SK-N-SH (cell line): ENCODE results near the gene LDB2. TPM values are rescaled to one million over a fixed set of nuclear protein-coding genes. Genes with fewer than 3 reads are reported as not detected.

ENCODE experiments used
- CTCF ChIA-PET: fragments of 300-600, 350-600 bp; formaldehyde crosslinking; extraction: SDS; loops from one replicate; lab custom pipeline; 2021; lab: Yijun Ruan, JAX
- POLR2A ChIA-PET: fragments of 350-600 bp; sonication (Branson Sonifier 250); formaldehyde crosslinking; extraction: SDS; loops from one replicate; lab custom pipeline; 2020; ENCODE audit warnings: antibody characterized with exemption, inconsistent platforms; lab: Yijun Ruan, JAX
- DNase-seq: peaks from one replicate; pipeline ENCODE4 v3.0.0; 2012
- H2AFZ ChIP-seq: fragments of 200-600 bp; sonication (generic); 2 replicates; pipeline ENCODE4 v1.8.1; 2016; ENCODE audit warnings: antibody characterized with exemption, mild to moderate bottlenecking, low read depth
- H3F3A ChIP-seq: fragments of 200-600 bp; sonication (generic); replicated peaks from 2 replicates; pipeline ENCODE3; 2016; ENCODE audit warnings: antibody characterized with exemption, mild to moderate bottlenecking; ENCODE audit not compliant: insufficient read depth
- H3K27ac ChIP-seq, 2 experiments: fragments of 200-500 bp in 1 of 2; fragments of 200-600 bp in 1 of 2; sonication (Bioruptor generic) in 1 of 2; sonication (generic), shearing (Covaris generic) in 1 of 2; 2 replicates each; pipeline versions ENCODE4 v1.5.1 to v1.6.1; 2014 to 2016; ENCODE audit warnings: low read depth in 2 of 2, inconsistent platforms in 1 of 2, low read length in 1 of 2, mild to moderate bottlenecking in 1 of 2, mixed read lengths in 1 of 2
- H3K27me3 ChIP-seq: fragments of 200-600 bp; sonication (generic), shearing (Covaris generic); 2 replicates; pipeline ENCODE4 v1.6.1; 2016; ENCODE audit warnings: mixed run types; ENCODE audit not compliant: insufficient read depth
- H3K36me3 ChIP-seq, 2 experiments: fragments of 200-500 bp in 1 of 2; fragments of 200-600 bp in 1 of 2; sonication (Bioruptor generic) in 1 of 2; sonication (generic) in 1 of 2; replicated peaks in 1 of 2; 2 replicates each; pipeline versions ENCODE3 to v1.5.1; 2014 to 2016; ENCODE audit warnings: low read length in 1 of 2, mild to moderate bottlenecking in 1 of 2; ENCODE audit not compliant: insufficient read depth in 2 of 2, control insufficient read depth in 1 of 2
- H3K4me1 ChIP-seq, 2 experiments: fragments of 200-500 bp in 1 of 2; fragments of 200-600 bp in 1 of 2; sonication (Bioruptor generic) in 1 of 2; sonication (generic), shearing (Covaris generic) in 1 of 2; 2 replicates each; pipeline versions ENCODE4 v1.5.1 to v1.6.1; 2014 to 2016; ENCODE audit warnings: low read depth in 1 of 2, low read length in 1 of 2, mixed run types in 1 of 2; ENCODE audit not compliant: insufficient read depth in 2 of 2, control insufficient read depth in 1 of 2
- H3K4me2 ChIP-seq: fragments of 200-600 bp; sonication (generic), shearing (Covaris generic); 2 replicates; pipeline ENCODE4 v1.6.1; 2017; ENCODE audit warnings: mixed run types
- H3K4me3 ChIP-seq, 2 experiments: fragments of 200-500 bp in 1 of 2; fragments of 200-600 bp in 1 of 2; sonication (Bioruptor generic) in 1 of 2; sonication (generic), shearing (Covaris generic) in 1 of 2; 2 replicates each; pipeline versions ENCODE4 v1.5.1 to v1.8.1; 2014 to 2016; ENCODE audit warnings: low read depth in 2 of 2, inconsistent platforms in 1 of 2, low read length in 1 of 2, mild to moderate bottlenecking in 1 of 2, mixed read lengths in 1 of 2, moderate library complexity in 1 of 2
- H3K79me2 ChIP-seq: fragments of 200-600 bp; sonication (generic); 2 replicates; pipeline ENCODE4 v1.8.1; 2017; ENCODE audit warnings: mild to moderate bottlenecking; ENCODE audit not compliant: insufficient read depth
- H3K9ac ChIP-seq: fragments of 200-600 bp; sonication (generic); 2 replicates; pipeline ENCODE4 v1.6.1; 2017; ENCODE audit warnings: mixed run types
- H3K9me2 ChIP-seq: fragments of 200-600 bp; sonication (generic); 2 replicates; pipeline ENCODE4 v1.6.1; 2017; ENCODE audit warnings: mixed run types
- H3K9me3 ChIP-seq: fragments of 200-600 bp; sonication (generic); 2 replicates; pipeline ENCODE4 v1.6.1; 2017; ENCODE audit warnings: mixed run types, mild to moderate bottlenecking, moderate library complexity
- H4K20me1 ChIP-seq: fragments of 200-600 bp; sonication (generic); 2 replicates; pipeline ENCODE4 v1.6.1; 2017; ENCODE audit warnings: mild to moderate bottlenecking, mixed run types; ENCODE audit not compliant: insufficient read depth
- CHD2 ChIP-seq: fragments of 150-350 bp; IDR thresholded peaks from 2 replicates; pipeline ENCODE4 v1.6.1; 2018; ENCODE audit warnings: low read length; ENCODE audit not compliant: partially characterized antibody
- ELF1 ChIP-seq: IDR thresholded peaks from 2 replicates; pipeline ENCODE4 v1.4.0; 2012
- EP300 ChIP-seq, 2 experiments: IDR thresholded peaks; 2 replicates each; pipeline versions ENCODE4 v1.4.0 to v1.6.1; 2012; ENCODE audit warnings: borderline replicate concordance in 1 of 2, low read depth in 1 of 2, low read length in 1 of 2
- GABPA ChIP-seq: IDR thresholded peaks from 2 replicates; pipeline ENCODE4 v1.4.0; 2012; ENCODE audit warnings: low read depth, mild to moderate bottlenecking
- MXI1 ChIP-seq: IDR thresholded peaks from 2 replicates; pipeline ENCODE4 v1.6.1; 2012; ENCODE audit warnings: mild to moderate bottlenecking, low read depth, low read length, improper control_type of control experiment
- NRF1 ChIP-seq: IDR thresholded peaks from 2 replicates; pipeline ENCODE4 v1.6.1; 2012; ENCODE audit warnings: low read depth, mild to moderate bottlenecking, low read length
- RAD21 ChIP-seq: IDR thresholded peaks from 2 replicates; pipeline ENCODE4 v1.6.1; 2012; ENCODE audit warnings: mild to moderate bottlenecking, low read length
- TAF1 ChIP-seq: IDR thresholded peaks from 2 replicates; pipeline ENCODE4 v1.6.1; 2012; ENCODE audit warnings: low read depth, mild to moderate bottlenecking, low read length, moderate library complexity, borderline replicate concordance
- TCF12 ChIP-seq: IDR thresholded peaks from 2 replicates; pipeline ENCODE4 v1.4.0; 2012
- TEAD4 ChIP-seq: IDR thresholded peaks from 2 replicates; pipeline ENCODE4 v1.4.0; 2012; ENCODE audit warnings: mild to moderate bottlenecking, borderline replicate concordance; ENCODE audit not compliant: insufficient read depth
- WGBS: methylation state at CpG from one replicate; pipeline ENCODE4 v1.1.6; 2017; ENCODE audit warnings: low lambda C conversion rate; 5-methylcytosine and 5-hydroxymethylcytosine counted together
- polyA plus RNA-seq, 3 experiments: library from polyadenylated mRNA; depleted of rRNA; stranded (reverse); fragments of >200 nt; gene quantifications; 2 replicates each; pipeline ENCODE4 v1.2.3, GENCODE V29; 2012
- TF ChIP-seq, protein P1 (sequence below): IDR thresholded peaks from 2 replicates; pipeline ENCODE4 v1.4.0; 2012; ENCODE audit warnings: low read depth, borderline replicate concordance
- TF ChIP-seq, protein P2 (sequence below): fragments of 150-350 bp; IDR thresholded peaks from 2 replicates; pipeline ENCODE4 v1.6.1; 2016; ENCODE audit warnings: mild to moderate bottlenecking, low read depth, low read length
- TF ChIP-seq, protein P3 (sequence below): IDR thresholded peaks from 2 replicates; pipeline ENCODE4; 2012
- TF ChIP-seq, protein P4 (sequence below): IDR thresholded peaks from 2 replicates; pipeline ENCODE4 v1.4.0; 2012; ENCODE audit warnings: low read depth, borderline replicate concordance
- TF ChIP-seq, protein P5 (sequence below): IDR thresholded peaks from 2 replicates; pipeline ENCODE4 v1.6.1; 2012; ENCODE audit warnings: mild to moderate bottlenecking, low read depth, low read length, moderate library complexity

The LDB2 gene
- polyA plus RNA-seq, 1 of the 3 experiments (the other 2 are of a cell fraction), result 11.0 TPM

DNA sequence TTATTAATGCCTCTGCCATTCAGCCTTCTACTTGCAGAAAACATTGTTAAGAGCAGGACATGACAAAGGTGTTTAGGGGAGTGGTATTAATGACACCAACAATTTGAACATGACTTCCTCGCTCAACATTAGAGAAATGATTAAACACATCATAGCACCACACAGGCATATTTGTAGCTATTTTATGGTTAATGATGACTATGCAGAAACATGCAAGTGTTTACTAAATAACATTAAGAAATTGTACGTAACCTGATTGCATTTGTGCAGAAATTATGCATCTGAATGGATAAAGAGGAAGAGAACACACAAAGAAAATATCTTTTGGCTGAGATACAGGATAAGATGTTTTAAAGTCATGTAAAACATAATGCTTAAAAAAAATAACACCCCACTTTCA lies 323.5 kb downstream of the LDB2 start:
- no peak overlapping the region for H2AFZ ChIP-seq
- peaks cover 0 to 6% of the 10 kb centered on the region in 2 experiments for H3K36me3 ChIP-seq
- TF ChIP-seq CHD2 (no peak), GABPA (no peak), RAD21 (no peak), ELF1 (no peak), TEAD4 (no peak), NRF1 (no peak), TCF12 (no peak), TAF1 (no peak), MXI1 (no peak), EP300 (IDR thresholded peaks at IDR 0.05; ENCODE audit: borderline replicate concordance in 1 of 2, low read depth in 1 of 2, low read length in 1 of 2) (no peak)
- TF ChIP-seq, protein P1, sequence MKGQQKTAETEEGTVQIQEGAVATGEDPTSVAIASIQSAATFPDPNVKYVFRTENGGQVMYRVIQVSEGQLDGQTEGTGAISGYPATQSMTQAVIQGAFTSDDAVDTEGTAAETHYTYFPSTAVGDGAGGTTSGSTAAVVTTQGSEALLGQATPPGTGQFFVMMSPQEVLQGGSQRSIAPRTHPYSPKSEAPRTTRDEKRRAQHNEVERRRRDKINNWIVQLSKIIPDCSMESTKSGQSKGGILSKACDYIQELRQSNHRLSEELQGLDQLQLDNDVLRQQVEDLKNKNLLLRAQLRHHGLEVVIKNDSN, result no peak
- TF ChIP-seq, protein P2, sequence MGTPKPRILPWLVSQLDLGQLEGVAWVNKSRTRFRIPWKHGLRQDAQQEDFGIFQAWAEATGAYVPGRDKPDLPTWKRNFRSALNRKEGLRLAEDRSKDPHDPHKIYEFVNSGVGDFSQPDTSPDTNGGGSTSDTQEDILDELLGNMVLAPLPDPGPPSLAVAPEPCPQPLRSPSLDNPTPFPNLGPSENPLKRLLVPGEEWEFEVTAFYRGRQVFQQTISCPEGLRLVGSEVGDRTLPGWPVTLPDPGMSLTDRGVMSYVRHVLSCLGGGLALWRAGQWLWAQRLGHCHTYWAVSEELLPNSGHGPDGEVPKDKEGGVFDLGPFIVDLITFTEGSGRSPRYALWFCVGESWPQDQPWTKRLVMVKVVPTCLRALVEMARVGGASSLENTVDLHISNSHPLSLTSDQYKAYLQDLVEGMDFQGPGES, result no peak
- TF ChIP-seq, protein P3, sequence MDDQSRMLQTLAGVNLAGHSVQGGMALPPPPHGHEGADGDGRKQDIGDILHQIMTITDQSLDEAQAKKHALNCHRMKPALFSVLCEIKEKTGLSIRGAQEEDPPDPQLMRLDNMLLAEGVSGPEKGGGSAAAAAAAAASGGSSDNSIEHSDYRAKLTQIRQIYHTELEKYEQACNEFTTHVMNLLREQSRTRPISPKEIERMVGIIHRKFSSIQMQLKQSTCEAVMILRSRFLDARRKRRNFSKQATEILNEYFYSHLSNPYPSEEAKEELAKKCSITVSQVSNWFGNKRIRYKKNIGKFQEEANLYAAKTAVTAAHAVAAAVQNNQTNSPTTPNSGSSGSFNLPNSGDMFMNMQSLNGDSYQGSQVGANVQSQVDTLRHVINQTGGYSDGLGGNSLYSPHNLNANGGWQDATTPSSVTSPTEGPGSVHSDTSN, result no peak
- TF ChIP-seq, protein P4, sequence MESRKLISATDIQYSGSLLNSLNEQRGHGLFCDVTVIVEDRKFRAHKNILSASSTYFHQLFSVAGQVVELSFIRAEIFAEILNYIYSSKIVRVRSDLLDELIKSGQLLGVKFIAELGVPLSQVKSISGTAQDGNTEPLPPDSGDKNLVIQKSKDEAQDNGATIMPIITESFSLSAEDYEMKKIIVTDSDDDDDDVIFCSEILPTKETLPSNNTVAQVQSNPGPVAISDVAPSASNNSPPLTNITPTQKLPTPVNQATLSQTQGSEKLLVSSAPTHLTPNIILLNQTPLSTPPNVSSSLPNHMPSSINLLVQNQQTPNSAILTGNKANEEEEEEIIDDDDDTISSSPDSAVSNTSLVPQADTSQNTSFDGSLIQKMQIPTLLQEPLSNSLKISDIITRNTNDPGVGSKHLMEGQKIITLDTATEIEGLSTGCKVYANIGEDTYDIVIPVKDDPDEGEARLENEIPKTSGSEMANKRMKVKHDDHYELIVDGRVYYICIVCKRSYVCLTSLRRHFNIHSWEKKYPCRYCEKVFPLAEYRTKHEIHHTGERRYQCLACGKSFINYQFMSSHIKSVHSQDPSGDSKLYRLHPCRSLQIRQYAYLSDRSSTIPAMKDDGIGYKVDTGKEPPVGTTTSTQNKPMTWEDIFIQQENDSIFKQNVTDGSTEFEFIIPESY, result no peak
- TF ChIP-seq, protein P5, sequence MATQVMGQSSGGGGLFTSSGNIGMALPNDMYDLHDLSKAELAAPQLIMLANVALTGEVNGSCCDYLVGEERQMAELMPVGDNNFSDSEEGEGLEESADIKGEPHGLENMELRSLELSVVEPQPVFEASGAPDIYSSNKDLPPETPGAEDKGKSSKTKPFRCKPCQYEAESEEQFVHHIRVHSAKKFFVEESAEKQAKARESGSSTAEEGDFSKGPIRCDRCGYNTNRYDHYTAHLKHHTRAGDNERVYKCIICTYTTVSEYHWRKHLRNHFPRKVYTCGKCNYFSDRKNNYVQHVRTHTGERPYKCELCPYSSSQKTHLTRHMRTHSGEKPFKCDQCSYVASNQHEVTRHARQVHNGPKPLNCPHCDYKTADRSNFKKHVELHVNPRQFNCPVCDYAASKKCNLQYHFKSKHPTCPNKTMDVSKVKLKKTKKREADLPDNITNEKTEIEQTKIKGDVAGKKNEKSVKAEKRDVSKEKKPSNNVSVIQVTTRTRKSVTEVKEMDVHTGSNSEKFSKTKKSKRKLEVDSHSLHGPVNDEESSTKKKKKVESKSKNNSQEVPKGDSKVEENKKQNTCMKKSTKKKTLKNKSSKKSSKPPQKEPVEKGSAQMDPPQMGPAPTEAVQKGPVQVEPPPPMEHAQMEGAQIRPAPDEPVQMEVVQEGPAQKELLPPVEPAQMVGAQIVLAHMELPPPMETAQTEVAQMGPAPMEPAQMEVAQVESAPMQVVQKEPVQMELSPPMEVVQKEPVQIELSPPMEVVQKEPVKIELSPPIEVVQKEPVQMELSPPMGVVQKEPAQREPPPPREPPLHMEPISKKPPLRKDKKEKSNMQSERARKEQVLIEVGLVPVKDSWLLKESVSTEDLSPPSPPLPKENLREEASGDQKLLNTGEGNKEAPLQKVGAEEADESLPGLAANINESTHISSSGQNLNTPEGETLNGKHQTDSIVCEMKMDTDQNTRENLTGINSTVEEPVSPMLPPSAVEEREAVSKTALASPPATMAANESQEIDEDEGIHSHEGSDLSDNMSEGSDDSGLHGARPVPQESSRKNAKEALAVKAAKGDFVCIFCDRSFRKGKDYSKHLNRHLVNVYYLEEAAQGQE, result no peak
- no peaks in the 10 kb centered on the region for H3K9me3 ChIP-seq
- H3K4me1 ChIP-seq, result peaks cover 3 to 4% of the 10 kb centered on the region in 2 experiments; a peak in 2 of 4 replicates
- WGBS, result 67% methylated on average over 2 of the region's 2 CpGs
- no peak overlapping the region for H3K27ac ChIP-seq
- no peaks in the 10 kb centered on the region for H3K27me3 ChIP-seq
- no peak overlapping the region for H3K4me2 ChIP-seq
- ChIA-PET CTCF (no interaction called here), POLR2A (no interaction called here)
- no peaks in the 10 kb centered on the region for H3K79me2 ChIP-seq
- no peaks in the 10 kb centered on the region for H3K9me2 ChIP-seq
- H3F3A ChIP-seq, result no peaks in the 10 kb centered on the region
- DNase-seq, result no peak
- H3K9ac ChIP-seq, result no peak overlapping the region
- no peak overlapping the region for H3K4me3 ChIP-seq
- H4K20me1 ChIP-seq, result no peaks in the 10 kb centered on the region
